ENCODE measurements around the gene BTBD16.

GRCh38 chr10:122348512-122348911, 77.4 kb downstream of the BTBD16 start:
- TF ChIP-seq CTCF (IDR thresholded peaks at IDR 0.05) = no peak
- TF ChIP-seq POLR2A (IDR thresholded peaks at IDR 0.05) = no peak
- TF ChIP-seq EP300 (IDR thresholded peaks at IDR 0.05) = no peak
- TF ChIP-seq POLR2AphosphoS5 (IDR thresholded peaks at IDR 0.05) = no peak

Measured in stomach (tissue), 4 donors.